CD8-positive, alpha-beta memory T cell (primary cell): ENCODE measurements around the gene EFHC1. TPM values are rescaled to one million over a fixed set of nuclear protein-coding genes. Genes with fewer than 3 reads are reported as not detected.

Experiments
- CTCF ChIA-PET: fragments of 350-600 bp; sonication (Branson Sonifier 250); formaldehyde crosslinking; loops from one replicate; lab custom pipeline; 2021; ENCODE audit warnings: antibody characterized with exemption; lab: Charles Lee
- POLR2A ChIA-PET: fragments of 350-600 bp; sonication (Branson Sonifier 250); formaldehyde crosslinking; loops from one replicate; lab custom pipeline; 2021; ENCODE audit warnings: antibody characterized with exemption; lab: Charles Lee
- DNase-seq, 5 donors: peaks; one replicate each; pipeline versions ENCODE4 v3.0.0 to v3.0.0-alpha.2; 2020 to 2022; ENCODE audit warnings: mixed read lengths in 1 of 5
- H3K27ac ChIP-seq: one replicate; pipeline ENCODE4 v1.7.0; 2013; ENCODE audit warnings: low read depth, mild to moderate bottlenecking, low read length, moderate library complexity
- H3K27me3 ChIP-seq: 2 replicates; pipeline ENCODE4 v1.7.0; 2013; ENCODE audit warnings: low read length, mild to moderate bottlenecking; ENCODE audit not compliant: insufficient read depth, poor library complexity, severe bottlenecking
- H3K36me3 ChIP-seq: 2 replicates; pipeline ENCODE4 v1.7.0; 2013; ENCODE audit warnings: mild to moderate bottlenecking, low read length, moderate library complexity; ENCODE audit not compliant: insufficient read depth
- H3K4me1 ChIP-seq: 2 replicates; pipeline ENCODE4 v1.7.0; 2013; ENCODE audit warnings: mild to moderate bottlenecking, low read length, moderate library complexity; ENCODE audit not compliant: insufficient read depth
- H3K4me3 ChIP-seq: 2 replicates; pipeline ENCODE4 v1.7.0; 2013; ENCODE audit warnings: mild to moderate bottlenecking, low read length
- H3K9me3 ChIP-seq: 2 replicates; pipeline ENCODE4 v1.7.0; 2013; ENCODE audit warnings: mild to moderate bottlenecking, low read length
- H3K27ac Mint-ChIP-seq, 8 donors: one replicate each; pipeline ENCODE4 v1.8.0; 2020 to 2021; ENCODE audit warnings: mixed read lengths in 8 of 8, mild to moderate bottlenecking in 6 of 8, inconsistent platforms in 3 of 8, moderate library complexity in 3 of 8
- H3K27me3 Mint-ChIP-seq, 2 donors: one replicate each; pipeline ENCODE4 v1.8.0; 2020 to 2021; ENCODE audit warnings: mixed read lengths in 2 of 2, mild to moderate bottlenecking in 1 of 2, moderate library complexity in 1 of 2
- H3K36me3 Mint-ChIP-seq, 3 donors: one replicate each; pipeline ENCODE4 v1.8.0; 2020 to 2021; ENCODE audit warnings: mixed read lengths in 3 of 3, inconsistent platforms in 1 of 3, mild to moderate bottlenecking in 1 of 3
- H3K4me1 Mint-ChIP-seq, 3 donors: one replicate each; pipeline ENCODE4 v1.8.0; 2020 to 2021; ENCODE audit warnings: mixed read lengths in 3 of 3, inconsistent platforms in 1 of 3, mild to moderate bottlenecking in 1 of 3
- H3K4me3 Mint-ChIP-seq, 7 donors: one replicate each; pipeline ENCODE4 v1.8.0; 2020 to 2021; ENCODE audit warnings: mixed read lengths in 7 of 7, mild to moderate bottlenecking in 6 of 7, moderate library complexity in 4 of 7, inconsistent platforms in 2 of 7
- H3K9me3 Mint-ChIP-seq, 5 donors: one replicate each; pipeline ENCODE4 v1.8.0; 2020 to 2022; ENCODE audit warnings: mixed read lengths in 5 of 5, mild to moderate bottlenecking in 3 of 5, moderate library complexity in 2 of 5, inconsistent platforms in 1 of 5
- polyA plus RNA-seq: library from polyadenylated mRNA; unstranded; fragments of 300-500 nt; fragmentation: Illumina TruSeq; gene quantifications from one replicate; pipeline ENCODE4 v1.2.3, GENCODE V29; 2021
- total RNA-seq, 2 experiments: library from RNA; stranded (reverse); gene quantifications; one replicate each; pipeline ENCODE4 v1.2.3, GENCODE V29; 2021

Gene EFHC1
- total and polyA plus RNA-seq, 3 experiments from 2014 or later = 1.9 to 5.1 (median 2.6) TPM

GRCh38 chr6:52568320-52568719 is 148.2 kb downstream of the EFHC1 start:
- no peak for DNase-seq
- Histone ChIP-seq H3K9me3 (no peaks in the 10 kb centered on the region), H3K36me3 (no peaks in the 10 kb centered on the region), H3K27me3 (no peaks in the 10 kb centered on the region), H3K4me1 (peaks cover 21% of the 10 kb centered on the region), H3K4me3 (no peak overlapping the region), H3K27ac (no peak overlapping the region)
- CTCF ChIA-PET = no interaction called here
- H3K4me3 Mint-ChIP-seq = no peak overlapping the region
- H3K4me1 Mint-ChIP-seq = peaks cover 48 to 87% (median 72%) of the 10 kb centered on the region in 3 donors
- POLR2A ChIA-PET = no interaction called here
- H3K9me3 Mint-ChIP-seq = no peaks in the 10 kb centered on the region
- H3K36me3 Mint-ChIP-seq = peaks cover 0 to 2% (median 1%) of the 10 kb centered on the region in 3 donors
- peaks cover 0 to 4% of the 10 kb centered on the region in 2 donors for H3K27me3 Mint-ChIP-seq
- H3K27ac Mint-ChIP-seq = peak overlapping the region in 1 of 8 donors; percentile 11

- CTCF ChIA-PET = interaction anchor here (0.8 kb wide), 1 partner anchor 27 kb away, joined by 3 read pairs; no protein-coding TSS in a partner anchor
- Histone ChIP-seq H3K27ac (no peak overlapping the region), H3K27me3 (no peaks in the 10 kb centered on the region), H3K36me3 (no peaks in the 10 kb centered on the region), H3K4me1 (peaks cover 41% of the 10 kb centered on the region), H3K4me3 (no peak overlapping the region), H3K9me3 (no peaks in the 10 kb centered on the region)
- POLR2A ChIA-PET = no interaction called here
- H3K4me3 Mint-ChIP-seq = no peak overlapping the region
- peaks cover 57 to 91% (median 75%) of the 10 kb centered on the region in 3 donors for H3K4me1 Mint-ChIP-seq
- no peak overlapping the region for H3K27ac Mint-ChIP-seq
- peaks cover 0 to 1% (median 0%) of the 10 kb centered on the region in 3 donors for H3K36me3 Mint-ChIP-seq
- peaks cover 0 to 2% of the 10 kb centered on the region in 2 donors for H3K27me3 Mint-ChIP-seq
- H3K9me3 Mint-ChIP-seq = no peaks in the 10 kb centered on the region
- DNase-seq = no peak
Measured at GRCh38 chr6:52570291-52570700, 150.2 kb downstream of the EFHC1 start.

GRCh38 chr6:52571099-52571755 is 151.1 kb downstream of the EFHC1 start:
- Histone ChIP-seq H3K36me3 (no peaks in the 10 kb centered on the region), H3K4me1 (peaks cover 45% of the 10 kb centered on the region), H3K27me3 (no peaks in the 10 kb centered on the region), H3K4me3 (no peak overlapping the region), H3K27ac (no peak overlapping the region), H3K9me3 (no peaks in the 10 kb centered on the region)
- no peak overlapping the region for H3K4me3 Mint-ChIP-seq
- DNase-seq = no peak
- H3K36me3 Mint-ChIP-seq = peaks cover 0 to 1% (median 0%) of the 10 kb centered on the region in 3 donors
- ChIA-PET POLR2A (no interaction called here), CTCF (interaction anchor here (0.8 to 2.0 kb wide), 2 partner anchors 27 to 81 kb away, joined by 3 to 7 read pairs; no protein-coding TSS in a partner anchor)
- peaks cover 62 to 91% (median 75%) of the 10 kb centered on the region in 3 donors for H3K4me1 Mint-ChIP-seq
- H3K9me3 Mint-ChIP-seq = no peaks in the 10 kb centered on the region
- H3K27me3 Mint-ChIP-seq = peaks cover 0 to 2% of the 10 kb centered on the region in 2 donors
- H3K27ac Mint-ChIP-seq = peak overlapping the region in 2 of 8 donors; percentile 17 to 61

- DNase-seq = no peak
- H3K4me3 Mint-ChIP-seq = peak overlapping the region in 1 of 7 donors; percentile 19
- no peaks in the 10 kb centered on the region for H3K9me3 ChIP-seq
- no peaks in the 10 kb centered on the region for H3K9me3 Mint-ChIP-seq
- no peaks in the 10 kb centered on the region for H3K27me3 ChIP-seq
- no peak overlapping the region for H3K4me3 ChIP-seq
- peaks cover 0 to 2% (median 0%) of the 10 kb centered on the region in 3 donors for H3K36me3 Mint-ChIP-seq
- H3K27me3 Mint-ChIP-seq = peaks cover 0 to 2% of the 10 kb centered on the region in 2 donors
- no peaks in the 10 kb centered on the region for H3K36me3 ChIP-seq
- no peak overlapping the region for H3K27ac ChIP-seq
- peak overlapping the region in 4 of 8 donors; percentile 15 to 70 (median 33) for H3K27ac Mint-ChIP-seq
- H3K4me1 Mint-ChIP-seq = peaks cover 55 to 84% (median 69%) of the 10 kb centered on the region in 3 donors
- CTCF ChIA-PET = interaction anchor here (0.6 to 2.0 kb wide), 2 partner anchors 79 to 290 kb away, joined by 4 to 7 read pairs; no protein-coding TSS in a partner anchor
- H3K4me1 ChIP-seq = peaks cover 41% of the 10 kb centered on the region
- POLR2A ChIA-PET = no interaction called here
Measured at GRCh38 chr6:52572536-52572935, 152.4 kb downstream of the EFHC1 start.

GRCh38 chr6:52573295-52573694 is 153.2 kb downstream of the EFHC1 start:
- Histone ChIP-seq H3K4me3 (no peak overlapping the region), H3K36me3 (no peaks in the 10 kb centered on the region), H3K9me3 (no peaks in the 10 kb centered on the region), H3K27me3 (no peaks in the 10 kb centered on the region), H3K27ac (no peak overlapping the region), H3K4me1 (peaks cover 45% of the 10 kb centered on the region)
- Mint-ChIP-seq H3K36me3 (peaks cover 0 to 2% (median 0%) of the 10 kb centered on the region in 3 donors), H3K9me3 (no peaks in the 10 kb centered on the region), H3K27me3 (peaks cover 0 to 2% of the 10 kb centered on the region in 2 donors), H3K27ac (peak overlapping the region in 6 of 8 donors; percentile 15 to 94 (median 75)), H3K4me1 (peaks cover 53 to 84% (median 64%) of the 10 kb centered on the region in 3 donors), H3K4me3 (peak overlapping the region in 1 of 7 donors; percentile 73)
- DNase-seq = no peak
- POLR2A ChIA-PET = no interaction called here
- CTCF ChIA-PET = interaction anchor here (2.0 kb wide), 1 partner anchor 79 kb away, joined by 7 read pairs; no protein-coding TSS in a partner anchor

Other genes with a start within 250 kb of the EFHC1 start
- gene IL17A, start 234.0 kb upstream of the EFHC1 start, total RNA-seq = under 1 TPM; 0.51 to 0.63 TPM
- gene IL17A, start 234.0 kb upstream of the EFHC1 start, polyA plus RNA-seq = not detected
- 1 to 10 TPM in 1 of 2 experiments, under 1 TPM in 1; 0.84 to 2.3 TPM for gene IL17F, start 175.8 kb upstream of the EFHC1 start, total RNA-seq
- not detected for gene IL17F, start 175.8 kb upstream of the EFHC1 start, polyA plus RNA-seq
- 100 to 1,000 TPM; 262 to 263 TPM for gene MCM3, start 135.6 kb upstream of the EFHC1 start, total RNA-seq
- 59.0 TPM for gene MCM3, start 135.6 kb upstream of the EFHC1 start, polyA plus RNA-seq
- 10 to 100 TPM; 10.2 to 11.7 TPM for gene PAQR8, start 58.2 kb upstream of the EFHC1 start, total RNA-seq
- 17.9 TPM for gene PAQR8, start 58.2 kb upstream of the EFHC1 start, polyA plus RNA-seq
- 1 to 10 TPM; 3.7 to 4.1 TPM for gene TRAM2, start 156.7 kb downstream of the EFHC1 start, total RNA-seq
- 5.0 TPM for gene TRAM2, start 156.7 kb downstream of the EFHC1 start, polyA plus RNA-seq